SU-DHL-6 (cell line): ENCODE results near the gene PPIA.

Source experiments
- EZH2phosphoT487 ChIP-seq: fragments of 200-600 bp; sonication (generic), shearing (Covaris generic); conservative IDR thresholded peaks from 2 replicates; pipeline ENCODE4 v1.6.1; 2018; ENCODE audit warnings: mild to moderate bottlenecking, antibody characterized with exemption, low read length, moderate library complexity, mixed read lengths
- TF ChIP-seq, protein P1 (sequence below): fragments of 200-600 bp; sonication (generic); IDR thresholded peaks from one replicate; pipeline ENCODE4 v1.5.1; 2017; ENCODE audit warnings: antibody characterized with exemption, mild to moderate bottlenecking, low read length, moderate library complexity; ENCODE audit not compliant: insufficient read depth, poor library complexity, severe bottlenecking

DNA sequence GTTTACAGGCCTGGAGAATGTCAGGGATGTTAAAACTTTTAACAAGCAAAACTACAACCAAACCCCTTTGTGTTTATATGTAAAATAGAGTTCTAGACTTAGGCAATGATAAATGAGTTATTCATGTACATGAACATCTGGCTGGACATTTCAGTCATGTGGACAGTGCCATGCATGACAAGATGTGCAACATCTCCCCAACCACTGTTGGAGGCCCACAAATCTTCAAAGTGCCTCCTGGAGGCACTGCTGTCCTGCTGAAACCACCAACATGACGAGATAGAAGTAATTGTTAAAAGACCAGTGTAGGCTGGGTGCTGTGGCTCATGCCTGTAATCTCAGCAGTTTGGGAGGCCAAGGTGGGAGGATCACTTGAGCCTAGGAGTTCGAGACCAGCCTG, 18.4 kb downstream of the PPIA start:
- TF ChIP-seq, protein P1, sequence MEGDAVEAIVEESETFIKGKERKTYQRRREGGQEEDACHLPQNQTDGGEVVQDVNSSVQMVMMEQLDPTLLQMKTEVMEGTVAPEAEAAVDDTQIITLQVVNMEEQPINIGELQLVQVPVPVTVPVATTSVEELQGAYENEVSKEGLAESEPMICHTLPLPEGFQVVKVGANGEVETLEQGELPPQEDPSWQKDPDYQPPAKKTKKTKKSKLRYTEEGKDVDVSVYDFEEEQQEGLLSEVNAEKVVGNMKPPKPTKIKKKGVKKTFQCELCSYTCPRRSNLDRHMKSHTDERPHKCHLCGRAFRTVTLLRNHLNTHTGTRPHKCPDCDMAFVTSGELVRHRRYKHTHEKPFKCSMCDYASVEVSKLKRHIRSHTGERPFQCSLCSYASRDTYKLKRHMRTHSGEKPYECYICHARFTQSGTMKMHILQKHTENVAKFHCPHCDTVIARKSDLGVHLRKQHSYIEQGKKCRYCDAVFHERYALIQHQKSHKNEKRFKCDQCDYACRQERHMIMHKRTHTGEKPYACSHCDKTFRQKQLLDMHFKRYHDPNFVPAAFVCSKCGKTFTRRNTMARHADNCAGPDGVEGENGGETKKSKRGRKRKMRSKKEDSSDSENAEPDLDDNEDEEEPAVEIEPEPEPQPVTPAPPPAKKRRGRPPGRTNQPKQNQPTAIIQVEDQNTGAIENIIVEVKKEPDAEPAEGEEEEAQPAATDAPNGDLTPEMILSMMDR: no peak
- no peak for TF ChIP-seq EZH2phosphoT487
